Testis (tissue), 3 donors: ENCODE data around the gene DAB1. TPM values are rescaled to one million over a fixed set of nuclear protein-coding genes. Genes with fewer than 3 reads are reported as not detected.

Experiments used
- DNase-seq: peaks from one replicate; pipeline ENCODE4 v3.0.0-alpha.2; 2019
- H3K27ac ChIP-seq, 2 donors: fragments of 200-600 bp; sonication (generic); one replicate each; pipeline ENCODE4 v1.5.1; 2019
- H3K27me3 ChIP-seq: fragments of 200-600 bp; sonication (generic); one replicate; pipeline ENCODE4 v1.5.1; 2019
- H3K36me3 ChIP-seq: fragments of 200-600 bp; sonication (generic); one replicate; pipeline ENCODE4 v1.5.1; 2017; ENCODE audit warnings: low read depth; ENCODE audit errors: missing control alignments
- H3K4me1 ChIP-seq: fragments of 200-600 bp; sonication (generic); one replicate; pipeline ENCODE4 v1.5.1; 2019
- H3K4me3 ChIP-seq, 2 donors: fragments of 200-600 bp; sonication (generic); one replicate each; pipeline ENCODE4 v1.5.1; 2017 to 2019
- H3K9me3 ChIP-seq: fragments of 200-600 bp; sonication (generic); one replicate; pipeline ENCODE4 v1.5.1; 2017
- POLR2A ChIP-seq: fragments of 450-650 bp; IDR thresholded peaks from one replicate; pipeline ENCODE4 v1.6.1; 2017; ENCODE audit warnings: antibody characterized with exemption, mild to moderate bottlenecking, moderate library complexity
- WGBS, 2 donors: methylation state at CpG; one replicate each; pipeline ENCODE4 v1.1.5; 2018; 5-methylcytosine and 5-hydroxymethylcytosine counted together
- intact Hi-C: fragments of 100-400 bp; cut with DNase I; formaldehyde crosslinking; loops from one replicate; pipeline ENCODE4 v1.15.1; 2023; ENCODE audit warnings: low total_unique reads
- polyA plus RNA-seq: library from polyadenylated mRNA; stranded (reverse); fragments of 350-450 nt; fragmentation: Illumina TruSeq; extraction: RNeasy Lipid Tissue Mini Kit (QIAGEN cat#74804); gene quantifications from one replicate; pipeline ENCODE4 v1.2.3, GENCODE V29; 2014; ENCODE audit warnings: low read depth, low replicate concordance; ENCODE audit not compliant: insufficient read depth
- total RNA-seq, 2 donors: library from RNA; depleted of rRNA; stranded (reverse); fragments of >200 nt; gene quantifications; one replicate each; pipeline ENCODE4 v1.2.3, GENCODE V29; 2016
- TF ChIP-seq, protein P1 (sequence below), 3 experiments: fragments of 450-650 bp in 2 of 3; fragments of 200-600 bp in 1 of 3; sonication (generic) in 1 of 3; IDR thresholded peaks; one replicate each; pipeline ENCODE4 v1.5.1; 2016 to 2019; ENCODE audit warnings: antibody characterized with exemption in 3 of 3, mild to moderate bottlenecking in 2 of 3, moderate library complexity in 1 of 3

DAB1 gene
- total and polyA plus RNA-seq, 3 donors from 2014 or later: 0.79 to 1.7 (median 1.2) TPM

DNA sequence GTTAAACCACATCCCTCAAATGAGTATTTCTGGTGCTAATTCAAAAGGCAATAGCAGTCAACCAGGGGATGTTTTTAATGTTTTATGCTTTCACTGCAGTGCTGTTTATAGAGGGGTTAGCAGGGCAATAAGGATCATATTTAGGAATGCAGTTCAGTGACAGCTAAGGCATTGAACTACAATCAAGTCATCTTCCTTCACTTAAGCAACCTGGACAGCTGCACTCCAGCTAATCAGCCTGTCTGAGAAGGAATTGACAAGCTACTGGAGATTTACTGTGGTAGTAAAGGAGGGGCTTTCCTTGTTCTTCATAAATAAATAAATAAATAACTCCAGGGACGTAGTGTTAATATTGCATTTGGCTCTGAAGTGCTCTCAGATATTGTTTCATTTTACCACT is 93.9 kb downstream of the DAB1 start:
- Histone ChIP-seq H3K27ac (no peak overlapping the region), H3K4me1 (no peaks in the 10 kb centered on the region), H3K36me3 (no peaks in the 10 kb centered on the region), H3K9me3 (no peaks in the 10 kb centered on the region), H3K27me3 (no peaks in the 10 kb centered on the region), H3K4me3 (no peak overlapping the region)
- 48 to 62% methylated on average over 1 of the region's 1 CpG for WGBS, 2 donors
- no peak for TF ChIP-seq POLR2A
- TF ChIP-seq, protein P1, sequence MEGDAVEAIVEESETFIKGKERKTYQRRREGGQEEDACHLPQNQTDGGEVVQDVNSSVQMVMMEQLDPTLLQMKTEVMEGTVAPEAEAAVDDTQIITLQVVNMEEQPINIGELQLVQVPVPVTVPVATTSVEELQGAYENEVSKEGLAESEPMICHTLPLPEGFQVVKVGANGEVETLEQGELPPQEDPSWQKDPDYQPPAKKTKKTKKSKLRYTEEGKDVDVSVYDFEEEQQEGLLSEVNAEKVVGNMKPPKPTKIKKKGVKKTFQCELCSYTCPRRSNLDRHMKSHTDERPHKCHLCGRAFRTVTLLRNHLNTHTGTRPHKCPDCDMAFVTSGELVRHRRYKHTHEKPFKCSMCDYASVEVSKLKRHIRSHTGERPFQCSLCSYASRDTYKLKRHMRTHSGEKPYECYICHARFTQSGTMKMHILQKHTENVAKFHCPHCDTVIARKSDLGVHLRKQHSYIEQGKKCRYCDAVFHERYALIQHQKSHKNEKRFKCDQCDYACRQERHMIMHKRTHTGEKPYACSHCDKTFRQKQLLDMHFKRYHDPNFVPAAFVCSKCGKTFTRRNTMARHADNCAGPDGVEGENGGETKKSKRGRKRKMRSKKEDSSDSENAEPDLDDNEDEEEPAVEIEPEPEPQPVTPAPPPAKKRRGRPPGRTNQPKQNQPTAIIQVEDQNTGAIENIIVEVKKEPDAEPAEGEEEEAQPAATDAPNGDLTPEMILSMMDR (IDR thresholded peaks at IDR 0.05): no peak
- no peak for DNase-seq
- intact Hi-C loops: no loop called here

DNA sequence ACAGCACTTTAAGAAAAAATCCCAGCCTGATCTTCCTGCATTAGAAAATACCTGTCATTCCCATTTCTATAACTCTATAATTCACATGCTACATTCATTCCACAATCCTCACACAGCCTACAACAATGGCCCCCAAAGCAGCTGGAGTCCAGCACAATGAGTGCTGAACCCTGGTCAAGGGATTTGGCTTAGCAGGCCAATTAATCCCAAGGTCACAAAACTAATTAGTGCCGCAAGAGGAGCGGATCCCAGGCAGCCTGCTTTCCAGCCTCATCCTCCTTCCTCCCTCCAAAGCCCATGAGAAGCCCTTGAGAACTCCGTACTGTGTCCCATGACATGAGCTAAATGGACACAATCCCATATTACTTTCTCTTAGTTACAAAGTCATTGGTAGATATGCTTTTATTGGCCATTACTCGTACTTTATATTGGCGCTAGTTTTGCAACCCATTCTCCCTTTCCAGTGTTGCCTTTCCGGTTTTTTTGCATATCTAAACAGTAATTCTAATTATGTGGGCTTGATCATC is 94.8 kb downstream of the DAB1 start:
- intact Hi-C loops: no loop called here
- Histone ChIP-seq H3K27me3 (no peaks in the 10 kb centered on the region), H3K9me3 (no peaks in the 10 kb centered on the region), H3K27ac (no peak overlapping the region), H3K4me3 (no peak overlapping the region), H3K4me1 (no peaks in the 10 kb centered on the region), H3K36me3 (no peaks in the 10 kb centered on the region)
- whole genome bisulfite sequencing, 2 donors: 55 to 64% methylated on average over 6 of the region's 6 CpGs
- peak; percentile 51 for DNase-seq
- no peak for TF ChIP-seq POLR2A
- TF ChIP-seq, protein P1 (IDR thresholded peaks at IDR 0.05): no peak

DNA sequence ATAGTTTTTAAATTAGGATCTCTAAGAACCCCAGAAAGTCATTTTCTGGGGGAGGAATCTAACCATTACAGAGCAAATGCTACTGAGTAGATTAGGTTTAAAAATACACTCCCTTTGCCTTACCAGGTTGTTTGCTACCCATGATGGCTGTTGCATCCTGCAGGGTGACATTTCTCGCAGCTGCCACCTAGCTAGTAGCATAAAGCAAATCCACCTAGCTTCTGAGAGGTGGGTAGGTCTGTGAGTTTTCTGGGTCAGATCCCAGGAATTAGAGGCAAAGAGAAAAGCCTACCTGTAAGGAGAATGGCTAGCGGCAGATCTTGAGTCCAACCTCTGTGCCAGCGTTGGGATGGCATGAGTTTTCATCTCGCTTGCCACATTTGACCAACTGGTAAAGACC is 95.9 kb downstream of the DAB1 start:
- TF ChIP-seq, protein P1 (IDR thresholded peaks at IDR 0.05): no peak
- no peak for TF ChIP-seq POLR2A
- H3K27me3 ChIP-seq: no peaks in the 10 kb centered on the region
- H3K4me1 ChIP-seq: no peaks in the 10 kb centered on the region
- no peak overlapping the region for H3K4me3 ChIP-seq
- no peaks in the 10 kb centered on the region for H3K9me3 ChIP-seq
- H3K27ac ChIP-seq: no peak overlapping the region
- intact Hi-C loops: no loop called here
- no peaks in the 10 kb centered on the region for H3K36me3 ChIP-seq
- no peak for DNase-seq
- 91 to 97% methylated on average over 4 of the region's 4 CpGs for WGBS, 2 donors

DNA sequence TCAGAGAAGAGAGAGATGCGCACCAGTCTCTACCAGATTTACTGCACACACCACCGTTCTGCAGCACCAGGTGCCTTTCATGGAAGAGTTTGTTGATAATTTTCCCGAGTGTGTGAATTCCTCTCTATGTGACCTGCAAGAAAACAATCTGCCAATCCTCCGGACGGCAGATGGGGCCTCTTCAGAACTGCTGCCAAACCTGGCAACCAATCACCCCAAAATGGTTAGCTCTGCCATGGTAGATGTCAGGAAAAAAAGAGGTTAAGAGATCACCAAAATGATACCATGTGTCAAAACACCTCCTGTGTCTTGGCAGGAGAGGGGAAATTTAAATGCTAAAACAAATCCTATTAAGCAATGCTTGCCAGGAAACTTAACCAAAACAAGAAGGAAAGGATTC is 96.5 kb downstream of the DAB1 start:
- TF ChIP-seq POLR2A: no peak
- TF ChIP-seq, protein P1 (IDR thresholded peaks at IDR 0.05): no peak
- Histone ChIP-seq H3K9me3 (no peaks in the 10 kb centered on the region), H3K4me3 (no peak overlapping the region), H3K27me3 (no peaks in the 10 kb centered on the region), H3K27ac (no peak overlapping the region), H3K4me1 (no peaks in the 10 kb centered on the region), H3K36me3 (no peaks in the 10 kb centered on the region)
- intact Hi-C loops: no loop called here
- 84 to 95% methylated on average over 5 of the region's 5 CpGs for WGBS, 2 donors
- no peak for DNase-seq

DNA sequence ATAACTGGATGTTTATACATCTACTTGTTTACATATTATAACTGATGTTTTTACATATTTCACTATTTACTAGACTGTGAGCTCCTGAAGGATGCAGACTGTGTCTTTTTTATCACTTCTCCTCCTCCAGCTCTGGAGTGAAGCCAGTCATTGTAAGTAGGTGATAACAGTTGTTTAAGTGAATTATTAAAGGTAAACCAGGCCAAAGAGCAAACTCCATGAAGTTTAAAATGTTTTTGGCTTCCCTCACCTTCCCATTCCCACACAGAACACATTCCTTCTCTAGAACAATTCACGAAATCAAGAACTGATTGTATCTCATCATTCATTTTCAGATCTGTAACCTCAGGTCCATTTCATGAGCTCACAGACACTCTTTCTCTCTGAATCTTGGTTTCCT is 98.3 kb downstream of the DAB1 start:
- no peak overlapping the region for H3K27ac ChIP-seq
- H3K27me3 ChIP-seq: no peaks in the 10 kb centered on the region
- intact Hi-C loops: no loop called here
- no peak for TF ChIP-seq POLR2A
- TF ChIP-seq, protein P1 (IDR thresholded peaks at IDR 0.05): no peak
- no peaks in the 10 kb centered on the region for H3K9me3 ChIP-seq
- no peak for DNase-seq
- WGBS, 2 donors: 33 to 38% methylated on average over 1 of the region's 1 CpG
- H3K36me3 ChIP-seq: no peaks in the 10 kb centered on the region
- no peaks in the 10 kb centered on the region for H3K4me1 ChIP-seq
- no peak overlapping the region for H3K4me3 ChIP-seq
